Stimulated activated effector memory CD8-positive, alpha-beta T cell treated with anti-CD3 and anti-CD28 coated beads, Interleukin-12 subunit alpha, Interleukin-12 subunit beta, amount 100 ng/mL, for 72 hours (primary cell): ENCODE results near the gene TREML4.

Experiments used
- ATAC-seq: fragments of 150-1000 bp; cut with Tn5 transposase; 2 replicates; pipeline ENCODE4 v1.10.0; 2021
- DNase-seq, 2 donors: peaks; one replicate each; pipeline ENCODE4 v3.0.0; 2021 to 2022; ENCODE audit warnings: low spot score in 2 of 2
- H3K27ac Mint-ChIP-seq: one replicate; pipeline ENCODE4 v1.8.0; 2022; ENCODE audit warnings: mild to moderate bottlenecking, mixed read lengths
- H3K36me3 Mint-ChIP-seq: one replicate; pipeline ENCODE4 v1.8.0; 2022; ENCODE audit warnings: mild to moderate bottlenecking, mixed read lengths
- H3K4me1 Mint-ChIP-seq: one replicate; pipeline ENCODE4 v1.8.0; 2022; ENCODE audit warnings: mixed read lengths
- H3K4me3 Mint-ChIP-seq: one replicate; pipeline ENCODE4 v1.8.0; 2022; ENCODE audit warnings: mild to moderate bottlenecking, mixed read lengths
- H3K9me3 Mint-ChIP-seq: one replicate; pipeline ENCODE4 v1.8.0; 2022; ENCODE audit warnings: mixed read lengths

Gene TREML4

DNA sequence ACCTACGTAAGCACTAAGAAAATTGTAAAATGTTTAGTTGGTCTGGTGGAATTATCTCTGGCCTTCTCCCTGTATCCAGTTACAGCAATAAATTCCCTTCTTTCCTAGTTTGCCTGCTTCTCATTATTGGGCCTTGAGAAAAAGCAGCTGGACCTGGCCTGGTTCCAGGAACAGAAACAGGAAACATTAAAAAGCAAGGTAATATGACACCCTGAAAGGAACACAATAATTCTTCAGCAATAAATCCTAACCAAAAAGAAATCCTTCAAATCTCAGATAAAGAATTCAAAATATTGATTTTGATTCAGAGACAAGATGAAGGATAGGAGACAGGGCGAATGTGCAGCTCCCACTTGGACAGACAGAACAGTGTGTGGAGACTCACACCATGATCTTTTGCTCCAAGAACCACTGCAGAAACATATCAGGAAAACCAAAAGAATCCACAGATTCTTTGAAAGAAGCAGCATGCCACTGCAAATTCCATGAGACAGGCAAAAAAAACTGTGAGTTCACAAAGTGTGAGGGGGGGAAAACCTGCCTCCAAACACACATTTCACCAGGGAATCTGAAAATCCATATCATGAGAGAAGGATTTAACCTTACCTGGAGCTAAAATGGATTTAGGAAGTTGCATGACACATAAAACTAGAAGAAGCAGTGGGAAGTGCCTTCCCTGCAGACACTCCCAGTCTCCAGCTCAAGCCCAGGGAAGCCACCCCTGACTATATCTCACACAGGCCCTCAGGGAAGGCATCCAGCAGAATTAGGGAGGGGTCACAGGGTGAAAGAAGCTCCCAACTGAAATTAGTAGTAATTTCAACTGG lies 29.4 kb downstream of the TREML4 start:
- Mint-ChIP-seq H3K36me3 (no peaks in the 10 kb centered on the region), H3K27ac (no peak overlapping the region), H3K4me1 (peaks cover 8% of the 10 kb centered on the region), H3K9me3 (peaks cover 4% of the 10 kb centered on the region), H3K4me3 (no peak overlapping the region)
- DNase-seq (no peak), ATAC-seq (no peak)

DNA sequence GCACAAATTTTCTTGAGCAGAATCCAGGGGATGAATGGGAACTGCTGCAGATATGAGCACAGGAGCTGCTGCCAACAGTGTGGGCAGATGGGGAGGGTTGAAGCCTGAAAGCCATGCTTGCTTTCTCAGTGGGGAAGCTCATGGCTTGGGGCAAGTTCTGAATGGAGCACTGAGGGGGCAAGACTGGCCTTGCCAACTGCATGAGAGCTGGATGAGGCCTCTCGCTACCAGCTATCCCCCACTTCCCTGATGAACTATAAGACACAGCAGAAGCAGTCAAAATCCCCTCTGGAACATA lies 30.0 kb downstream of the TREML4 start:
- peaks cover 8% of the 10 kb centered on the region for H3K4me1 Mint-ChIP-seq
- peaks cover 6% of the 10 kb centered on the region for H3K9me3 Mint-ChIP-seq
- no peak overlapping the region for H3K27ac Mint-ChIP-seq
- ATAC-seq = no peak
- DNase-seq = no peak
- H3K36me3 Mint-ChIP-seq = no peaks in the 10 kb centered on the region
- H3K4me3 Mint-ChIP-seq = no peak overlapping the region

DNA sequence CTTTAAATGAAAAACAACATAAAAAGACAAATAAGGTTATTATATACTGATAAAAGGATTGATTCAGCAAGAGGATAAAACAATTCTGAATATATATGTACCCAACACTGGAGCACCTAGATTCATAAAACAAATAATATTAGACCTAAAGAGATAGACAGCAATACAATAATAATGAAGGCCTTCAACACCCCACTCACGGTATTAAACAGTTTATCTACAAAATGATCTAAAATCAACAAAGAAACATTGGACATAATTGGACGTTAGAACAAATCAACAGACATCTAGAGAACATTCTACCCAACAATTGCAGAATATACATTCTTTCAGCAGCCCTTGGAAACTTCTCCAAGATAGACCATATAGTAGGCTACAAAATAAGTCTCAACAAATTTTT lies 34.3 kb downstream of the TREML4 start:
- Mint-ChIP-seq H3K27ac (no peak overlapping the region), H3K9me3 (peaks cover 10% of the 10 kb centered on the region), H3K36me3 (no peaks in the 10 kb centered on the region), H3K4me1 (no peaks in the 10 kb centered on the region), H3K4me3 (no peak overlapping the region)
- ATAC-seq = no peak
- DNase-seq = no peak

DNA sequence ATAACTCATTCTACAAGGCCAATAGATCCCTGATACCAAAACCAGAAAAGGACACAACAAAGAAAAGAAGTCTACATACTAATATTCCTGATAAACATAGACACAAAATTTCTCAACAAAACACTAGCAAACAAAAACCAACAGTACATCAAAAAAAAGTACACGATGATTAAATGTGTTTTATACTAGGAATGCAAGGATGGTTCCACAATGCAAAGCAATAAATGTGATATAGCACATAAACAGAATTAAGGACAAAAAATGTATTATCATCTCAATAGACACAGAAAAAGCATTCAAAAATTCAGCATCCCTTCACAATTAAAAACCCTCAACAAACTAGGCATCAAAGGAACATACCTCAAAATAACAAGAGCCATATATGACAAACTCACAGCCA lies 35.1 kb downstream of the TREML4 start:
- no peaks in the 10 kb centered on the region for H3K36me3 Mint-ChIP-seq

DNA sequence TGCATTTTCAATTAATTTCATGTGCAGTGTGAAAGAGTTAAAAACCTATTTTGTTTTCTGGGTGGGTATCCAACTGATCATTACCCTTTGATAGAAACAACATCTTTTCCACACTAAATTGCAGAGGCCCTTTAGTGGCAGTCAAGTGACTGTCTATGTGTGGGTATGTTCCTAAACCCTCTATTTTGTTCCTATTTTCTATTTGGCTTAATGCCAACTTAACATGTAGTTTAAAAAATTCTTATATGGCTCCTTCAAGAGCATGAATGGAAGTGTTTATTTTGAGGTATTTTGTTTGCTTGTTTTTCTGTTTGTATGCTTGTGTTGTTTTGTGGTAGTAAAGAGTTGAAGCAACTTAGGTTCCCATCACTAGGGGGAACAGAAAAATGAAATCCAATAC lies 38.4 kb downstream of the TREML4 start:
- no peak for DNase-seq
- H3K27ac Mint-ChIP-seq = no peak overlapping the region
- H3K4me3 Mint-ChIP-seq = no peak overlapping the region
- H3K36me3 Mint-ChIP-seq = no peaks in the 10 kb centered on the region
- H3K4me1 Mint-ChIP-seq = peaks cover 1% of the 10 kb centered on the region
- no peak for ATAC-seq
- H3K9me3 Mint-ChIP-seq = peaks cover 10% of the 10 kb centered on the region

More for the DNA sequence above, 35.1 kb downstream of the TREML4 start:
- Mint-ChIP-seq H3K4me3 (no peak overlapping the region), H3K9me3 (peaks cover 10% of the 10 kb centered on the region), H3K4me1 (no peaks in the 10 kb centered on the region), H3K27ac (no peak overlapping the region)
- ATAC-seq (no peak), DNase-seq (no peak)

DNA sequence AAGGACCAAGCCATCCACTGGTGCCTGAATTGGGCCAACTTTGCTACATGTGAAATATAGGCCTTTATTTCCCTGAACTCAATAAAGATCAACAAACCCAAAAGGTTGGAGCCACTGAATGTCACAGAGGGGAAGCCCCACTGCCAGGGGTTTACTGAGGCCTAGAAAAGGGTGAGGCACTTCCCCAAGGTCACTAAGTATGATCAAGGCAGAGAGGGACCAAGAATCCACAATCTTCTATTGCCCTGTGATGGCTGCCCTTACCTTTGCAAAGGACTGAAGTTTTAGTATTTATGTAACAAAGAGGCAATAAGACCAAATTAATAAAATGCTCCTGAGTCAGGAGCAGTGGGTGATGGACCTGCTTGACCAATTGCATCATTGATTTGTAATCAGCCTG lies 40.3 kb downstream of the TREML4 start:
- H3K36me3 Mint-ChIP-seq = no peaks in the 10 kb centered on the region
- H3K27ac Mint-ChIP-seq = no peak overlapping the region
- peaks cover 2% of the 10 kb centered on the region for H3K9me3 Mint-ChIP-seq
- DNase-seq (no peak), ATAC-seq (no peak)
- H3K4me1 Mint-ChIP-seq = peaks cover 13% of the 10 kb centered on the region
- H3K4me3 Mint-ChIP-seq = no peak overlapping the region

DNA sequence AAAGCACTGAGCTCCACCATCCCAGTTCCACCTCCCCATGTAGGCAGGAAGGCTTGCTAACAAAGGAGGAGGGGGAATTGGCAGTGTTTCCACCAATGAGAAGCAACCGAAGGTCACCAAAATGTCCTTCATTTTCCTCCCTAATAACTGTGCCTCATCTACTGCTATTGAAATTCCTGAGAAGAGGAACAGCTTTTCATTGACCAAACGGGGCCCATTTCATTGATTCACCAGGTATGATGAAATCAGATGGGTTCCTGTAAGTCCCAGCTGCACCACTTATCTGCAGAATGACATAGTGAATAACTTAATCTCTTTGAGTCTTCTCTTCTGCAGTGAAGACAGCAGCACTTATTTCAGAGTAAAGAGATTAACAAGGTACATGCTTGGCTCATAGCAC lies 41.0 kb downstream of the TREML4 start:
- Mint-ChIP-seq H3K4me1 (peaks cover 13% of the 10 kb centered on the region), H3K27ac (no peak overlapping the region), H3K9me3 (no peaks in the 10 kb centered on the region), H3K4me3 (no peak overlapping the region), H3K36me3 (no peaks in the 10 kb centered on the region)
- DNase-seq (no peak), ATAC-seq (no peak)

DNA sequence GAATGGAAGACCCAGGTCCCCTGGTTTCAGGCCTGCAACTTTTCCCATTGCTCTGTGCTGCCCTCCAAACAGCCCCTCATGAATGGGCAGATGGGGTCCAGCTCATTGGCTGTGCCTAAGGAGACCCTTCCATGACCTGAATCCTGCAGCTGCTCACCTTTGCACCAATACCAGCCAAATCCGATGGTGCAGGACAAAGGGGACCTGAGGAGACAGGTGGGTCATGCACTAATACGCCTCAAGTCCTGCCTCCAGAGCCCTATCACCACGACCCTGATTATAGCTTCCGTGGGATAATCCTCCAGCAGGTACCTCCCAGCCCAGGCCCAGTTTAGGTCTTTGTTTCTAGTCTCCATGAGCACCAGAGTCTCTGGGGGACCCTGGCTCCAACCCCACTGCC lies 41.6 kb downstream of the TREML4 start:
- DNase-seq (peak in 1 of 2 donors; percentile 22), ATAC-seq (no peak)
- Mint-ChIP-seq H3K9me3 (no peaks in the 10 kb centered on the region), H3K36me3 (no peaks in the 10 kb centered on the region), H3K4me1 (peaks cover 13% of the 10 kb centered on the region), H3K27ac (no peak overlapping the region), H3K4me3 (no peak overlapping the region)

DNA sequence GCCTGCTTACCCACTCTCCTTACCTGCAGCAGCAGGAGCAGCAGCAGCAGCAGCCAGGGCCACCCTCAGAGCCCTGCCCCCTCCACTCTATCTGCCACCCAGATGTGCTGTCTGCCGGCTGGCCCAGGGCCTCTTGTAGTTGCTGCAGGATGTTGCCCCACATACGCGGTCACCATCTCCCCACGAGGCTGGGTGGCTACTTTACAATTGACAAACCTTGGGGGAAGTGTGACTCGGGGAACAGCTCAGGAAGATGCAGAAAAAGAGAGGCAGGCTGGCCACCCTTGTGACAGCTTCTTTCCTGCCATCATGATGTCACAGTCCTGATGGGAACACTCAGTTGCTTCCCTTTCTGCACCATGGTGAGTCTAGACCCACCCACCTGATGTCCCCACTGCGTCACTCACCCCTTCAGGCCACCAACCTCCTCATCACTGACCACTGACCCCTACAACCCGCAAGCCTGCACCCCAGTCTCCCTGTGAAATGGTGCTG lies 43.8 kb downstream of the TREML4 start:
- no peak overlapping the region for H3K4me3 Mint-ChIP-seq
- H3K9me3 Mint-ChIP-seq = no peaks in the 10 kb centered on the region
- DNase-seq (peak in 1 of 2 donors; percentile 46), ATAC-seq (peak; percentile 45)
- H3K36me3 Mint-ChIP-seq = no peaks in the 10 kb centered on the region
- peak overlapping the region; percentile 16 for H3K27ac Mint-ChIP-seq
- H3K4me1 Mint-ChIP-seq = peaks cover 13% of the 10 kb centered on the region

DNA sequence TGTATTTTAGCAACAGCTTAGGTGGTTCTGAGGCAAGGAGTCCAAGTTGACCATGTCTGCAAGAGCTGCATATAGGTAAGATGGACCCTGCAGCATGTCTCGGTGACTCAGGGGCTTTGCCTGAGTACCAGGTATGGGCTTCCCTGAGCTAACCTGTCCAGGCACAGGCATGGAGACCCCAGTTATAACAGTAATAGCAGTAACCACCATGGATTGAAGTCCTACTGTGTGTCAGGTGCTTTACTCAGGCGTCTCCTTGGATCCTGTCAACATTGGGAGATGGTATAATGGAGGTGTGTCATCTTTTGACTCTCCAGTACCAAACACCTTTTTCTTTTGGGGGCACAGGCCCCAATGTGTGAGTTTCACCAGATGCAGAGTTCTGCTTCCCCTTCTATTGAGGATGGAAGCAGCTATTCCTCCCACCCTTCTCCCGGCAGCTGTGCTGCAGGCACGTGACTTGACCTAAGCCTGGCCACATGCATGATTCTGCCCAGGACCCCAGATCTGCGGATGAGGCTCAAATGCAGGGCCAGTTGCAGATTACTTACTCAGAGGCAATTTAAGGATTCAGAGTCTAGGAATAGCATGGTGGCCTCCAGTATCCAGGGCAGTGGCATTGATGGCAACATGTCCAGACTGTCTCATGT lies 44.6 kb downstream of the TREML4 start:
- no peak for ATAC-seq
- peaks cover 13% of the 10 kb centered on the region for H3K4me1 Mint-ChIP-seq
- H3K4me3 Mint-ChIP-seq = no peak overlapping the region
- no peak overlapping the region for H3K27ac Mint-ChIP-seq
- DNase-seq = peak in 1 of 2 donors; percentile 18
- H3K36me3 Mint-ChIP-seq = no peaks in the 10 kb centered on the region
- H3K9me3 Mint-ChIP-seq = no peaks in the 10 kb centered on the region

DNA sequence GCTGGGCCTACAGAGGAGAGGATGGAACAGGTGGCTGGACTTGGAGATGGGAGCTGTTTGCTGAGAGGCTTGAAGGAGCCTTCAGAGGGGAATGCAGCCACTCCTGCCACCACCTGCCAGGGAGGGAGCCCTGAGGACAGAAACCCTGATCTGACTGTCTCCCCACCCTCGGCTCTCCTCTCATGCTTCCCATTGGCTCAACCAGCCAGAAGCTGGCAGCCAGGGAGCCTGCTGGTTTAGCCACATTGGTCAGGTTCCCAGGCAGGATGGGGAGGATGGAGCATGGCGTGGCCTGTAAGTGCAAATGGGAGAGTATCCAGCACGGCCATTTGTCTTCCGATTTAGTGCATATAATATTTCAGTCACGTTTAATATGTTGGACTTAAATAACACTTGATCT lies 45.6 kb downstream of the TREML4 start:
- Mint-ChIP-seq H3K4me1 (peaks cover 14% of the 10 kb centered on the region), H3K36me3 (no peaks in the 10 kb centered on the region), H3K27ac (no peak overlapping the region), H3K4me3 (no peak overlapping the region), H3K9me3 (no peaks in the 10 kb centered on the region)
- ATAC-seq (no peak), DNase-seq (peak in 1 of 2 donors; percentile 36)

DNA sequence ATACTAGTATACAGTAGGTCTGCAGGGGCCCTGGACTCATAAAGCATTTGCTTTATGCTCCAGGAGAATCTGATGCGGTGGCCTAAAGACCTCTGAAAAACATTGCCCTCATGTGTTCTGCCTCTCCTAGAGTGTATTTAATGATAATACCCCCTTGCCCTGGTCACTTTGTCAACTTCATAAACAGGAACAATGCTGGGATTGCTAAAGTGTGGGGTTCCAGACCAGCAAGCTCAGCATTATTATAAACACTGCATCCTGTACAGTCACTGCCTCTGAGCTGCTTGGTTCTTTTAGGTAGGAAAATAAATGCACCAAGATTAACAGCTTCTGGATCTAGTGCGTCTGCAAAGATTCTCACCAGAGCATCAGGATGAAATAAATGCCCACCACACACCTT lies 46.1 kb downstream of the TREML4 start:
- no peak for DNase-seq
- no peaks in the 10 kb centered on the region for H3K9me3 Mint-ChIP-seq
- no peak overlapping the region for H3K27ac Mint-ChIP-seq
- H3K4me3 Mint-ChIP-seq = no peak overlapping the region
- no peaks in the 10 kb centered on the region for H3K36me3 Mint-ChIP-seq
- peaks cover 19% of the 10 kb centered on the region for H3K4me1 Mint-ChIP-seq
- ATAC-seq = no peak

DNA sequence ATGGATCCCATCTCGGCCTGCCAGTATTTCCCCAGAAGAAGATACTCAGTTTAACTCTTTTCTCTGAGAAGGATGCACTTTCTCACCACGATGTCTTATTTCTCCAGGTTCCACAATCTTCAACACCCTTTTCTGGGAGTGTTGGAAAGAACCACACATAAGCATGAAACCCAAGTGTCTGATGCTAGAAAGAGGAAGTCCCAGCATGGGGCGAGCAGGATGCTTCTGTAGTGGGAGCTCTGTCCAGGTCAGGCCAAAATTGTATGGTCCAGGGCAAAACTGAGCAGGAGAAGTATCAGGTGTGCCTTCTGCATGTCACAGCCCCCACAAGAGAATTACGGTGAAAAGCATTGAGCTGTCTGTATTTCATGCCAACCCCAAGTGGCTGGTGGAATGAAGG lies 47.3 kb downstream of the TREML4 start:
- Mint-ChIP-seq H3K27ac (no peak overlapping the region), H3K9me3 (no peaks in the 10 kb centered on the region), H3K4me1 (peaks cover 19% of the 10 kb centered on the region), H3K36me3 (no peaks in the 10 kb centered on the region), H3K4me3 (no peak overlapping the region)
- DNase-seq (no peak), ATAC-seq (no peak)

DNA sequence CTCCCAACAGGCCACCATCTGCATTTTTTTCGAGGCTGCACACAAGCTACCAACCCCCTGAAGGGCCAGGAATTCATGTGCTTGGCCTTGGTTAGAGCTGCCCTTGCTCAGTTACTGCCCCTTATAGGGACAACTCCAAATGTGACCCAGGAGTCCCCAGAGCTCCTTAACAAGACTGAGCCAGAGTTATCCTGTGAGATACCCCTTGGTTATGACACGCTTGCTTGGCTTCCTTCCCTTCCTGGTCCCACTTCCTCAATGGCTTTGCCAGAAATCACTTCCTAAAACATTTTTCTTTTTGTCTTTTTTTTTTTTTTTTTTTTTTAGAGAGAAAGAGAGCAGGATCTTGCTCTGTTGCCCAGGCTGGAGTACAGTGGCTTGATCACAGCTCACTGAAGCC lies 49.5 kb downstream of the TREML4 start:
- no peak overlapping the region for H3K4me3 Mint-ChIP-seq
- H3K27ac Mint-ChIP-seq = no peak overlapping the region
- H3K9me3 Mint-ChIP-seq = no peaks in the 10 kb centered on the region
- ATAC-seq (no peak), DNase-seq (no peak)
- peaks cover 8% of the 10 kb centered on the region for H3K4me1 Mint-ChIP-seq
- H3K36me3 Mint-ChIP-seq = no peaks in the 10 kb centered on the region

DNA sequence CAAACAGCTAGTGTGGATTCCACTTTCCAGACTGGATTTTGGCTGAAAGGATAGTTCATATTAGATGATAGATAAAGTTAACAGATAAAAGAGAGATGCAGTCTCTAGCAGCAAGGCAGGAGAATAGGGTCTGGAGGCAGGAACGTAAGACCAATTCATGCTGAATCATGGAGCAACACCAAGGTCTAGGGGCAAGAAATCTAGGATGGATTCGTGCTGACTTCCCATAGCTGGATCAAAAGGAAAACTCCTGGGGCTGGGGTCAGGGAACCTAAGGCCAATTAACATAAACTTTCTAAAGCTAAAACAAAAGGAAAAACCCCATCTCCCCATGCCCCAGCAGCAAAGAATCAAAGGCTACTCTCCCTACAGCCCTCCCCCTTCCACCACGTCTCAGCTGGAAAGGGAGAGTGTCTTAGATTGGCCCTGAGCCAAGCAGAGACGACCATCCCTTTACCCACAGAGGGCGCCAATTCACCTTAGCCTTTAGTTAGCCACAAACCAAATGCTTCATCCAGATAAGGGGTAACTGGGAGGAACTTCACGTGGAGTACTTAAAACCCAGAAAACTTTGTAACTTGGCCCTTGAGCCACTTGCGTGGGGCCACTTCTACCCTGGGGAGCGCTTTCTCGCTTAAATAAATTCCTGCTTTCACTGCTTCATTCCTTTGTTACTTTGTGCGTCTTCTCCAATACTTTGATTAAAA lies 50.7 kb downstream of the TREML4 start:
- no peak overlapping the region for H3K27ac Mint-ChIP-seq
- H3K36me3 Mint-ChIP-seq = no peaks in the 10 kb centered on the region
- H3K4me3 Mint-ChIP-seq = no peak overlapping the region
- H3K9me3 Mint-ChIP-seq = no peaks in the 10 kb centered on the region
- peaks cover 7% of the 10 kb centered on the region for H3K4me1 Mint-ChIP-seq
- DNase-seq (peak; percentile 49 to 76), ATAC-seq (peak; percentile 80)
